GM23338 (cell line): ENCODE data around the gene OOEP. TPM values are rescaled to one million over a fixed set of nuclear protein-coding genes. Genes with fewer than 3 reads are reported as not detected.

ENCODE experiments used
- polyA plus RNA-seq: library from polyadenylated mRNA; unstranded; fragments of >200 nt; fragmentation: Nextera tagmentation; extraction: Ambion mirVana; gene quantifications from 2 replicates; pipeline ENCODE4 v1.2.1, GENCODE V29; 2016
- small RNA-seq: library from RNA; depleted of rRNA; stranded (forward); fragments of <200 nt; gene quantifications from one replicate; pipeline ENCODE3, GENCODE V24; 2014; ENCODE audit warnings: low replicate concordance
- total RNA-seq: library from RNA; depleted of rRNA; stranded (reverse); fragments of >200 nt; shearing (Covaris generic); gene quantifications from 2 replicates; pipeline ENCODE4 v1.2.3, GENCODE V29; 2014; rRNA removed

The OOEP gene
- total and polyA plus RNA-seq, 2 experiments from 2014 or later: 0.73 TPM; not detected in 1

Small RNA genes within 50 kb of the gene (small RNA-seq; reads per million reads assigned to genes)
- gene RPL39P3: not detected

Other genes with a start within 250 kb of the OOEP start
- gene KHDC1L, start 144.4 kb downstream of the OOEP start, total RNA-seq: not detected in 2 replicates
- not detected in 2 replicates for gene KHDC1L, start 144.4 kb downstream of the OOEP start, polyA plus RNA-seq
- 4.2 and 6.9 TPM in 2 replicates for gene KHDC1, start 106.7 kb downstream of the OOEP start, total RNA-seq
- gene KHDC1, start 106.7 kb downstream of the OOEP start, polyA plus RNA-seq: 5.6 and 7.3 TPM in 2 replicates
- 3.0 and 7.0 TPM in 2 replicates for gene DPPA5, start 15.6 kb downstream of the OOEP start, total RNA-seq
- 12.9 and 17.3 TPM in 2 replicates for gene DPPA5, start 15.6 kb downstream of the OOEP start, polyA plus RNA-seq
- gene KHDC3L, start 7.2 kb downstream of the OOEP start, total RNA-seq: not detected in 2 replicates
- gene KHDC3L, start 7.2 kb downstream of the OOEP start, polyA plus RNA-seq: not detected in 2 replicates
- gene DDX43, start 24.9 kb upstream of the OOEP start, total RNA-seq: 0.35 and 0.49 TPM in 2 replicates
- gene DDX43, start 24.9 kb upstream of the OOEP start, polyA plus RNA-seq: 0.47 and 0.60 TPM in 2 replicates
- 12.7 and 14.8 TPM in 2 replicates for gene CGAS, start 82.4 kb upstream of the OOEP start, total RNA-seq
- 8.3 and 8.9 TPM in 2 replicates for gene CGAS, start 82.4 kb upstream of the OOEP start, polyA plus RNA-seq
- gene MTO1, start 91.8 kb upstream of the OOEP start, total RNA-seq: 36.7 and 37.1 TPM in 2 replicates
- gene MTO1, start 91.8 kb upstream of the OOEP start, polyA plus RNA-seq: 18.3 and 27.7 TPM in 2 replicates
- 12,342 and 13,362 TPM in 2 replicates for gene EEF1A1, start 151.1 kb upstream of the OOEP start, total RNA-seq
- gene EEF1A1, start 151.1 kb upstream of the OOEP start, polyA plus RNA-seq: 7,677 and 8,712 TPM in 2 replicates